ENCODE data around the gene GAS7. TPM values are rescaled to one million over a fixed set of nuclear protein-coding genes. Genes with fewer than 3 reads are reported as not detected.

Gene GAS7
- total RNA-seq, 1 experiment from 2014 or later = 12.3 TPM

GRCh38 chr17:10081571-10082169 is 116.7 kb downstream of the GAS7 start:
- Mint-ChIP-seq H3K36me3 (peaks cover 23% of the 10 kb centered on the region), H3K4me1 (peaks cover 22% of the 10 kb centered on the region), H3K4me3 (no peak overlapping the region), H3K27me3 (ENCODE audit: low read depth) (no peaks in the 10 kb centered on the region), H3K27ac (peak overlapping the region; percentile 71), H3K9me3 (peaks cover 39% of the 10 kb centered on the region)
- DNase-seq (ENCODE audit: low spot score) (no peak), ATAC-seq (no peak)
- CTCF ChIA-PET = no interaction called here
- POLR2A ChIA-PET = no interaction called here
- TF ChIP-seq IRF2 (CRISPR knock-in tag; IDR thresholded peaks at IDR 0.05; ENCODE audit: borderline replicate concordance, low read depth) = no peak
- TF ChIP-seq ZNF671 (CRISPR knock-in tag; IDR thresholded peaks at IDR 0.05) = no peak
- no peak for TF ChIP-seq TCF7 (CRISPR knock-in tag; IDR thresholded peaks at IDR 0.05; ENCODE audit: low read depth)
- no peak for TF ChIP-seq HMGA2 (CRISPR knock-in tag; IDR thresholded peaks at IDR 0.05)
- TF ChIP-seq FOXK1 (CRISPR knock-in tag; IDR thresholded peaks at IDR 0.05) = no peak
- TF ChIP-seq FOXP4 (CRISPR knock-in tag; IDR thresholded peaks at IDR 0.05) = no peak
- no peak for TF ChIP-seq MXD4 (CRISPR knock-in tag; IDR thresholded peaks at IDR 0.05; ENCODE audit: borderline replicate concordance)
- no peak for TF ChIP-seq ARID4B (CRISPR knock-in tag; IDR thresholded peaks at IDR 0.05; ENCODE audit: borderline replicate concordance)
- TF ChIP-seq FOXP1 (CRISPR knock-in tag; IDR thresholded peaks at IDR 0.05; ENCODE audit: borderline replicate concordance) = no peak
- no peak for TF ChIP-seq NR2C2 (CRISPR knock-in tag; IDR thresholded peaks at IDR 0.05)
- TF ChIP-seq USF1 (CRISPR knock-in tag; IDR thresholded peaks at IDR 0.05) = no peak
- TF ChIP-seq ZNF121 (CRISPR knock-in tag; IDR thresholded peaks at IDR 0.05) = no peak
- no peak for TF ChIP-seq PRDM15 (CRISPR knock-in tag; IDR thresholded peaks at IDR 0.05)
- TF ChIP-seq GRHL2 (CRISPR knock-in tag; IDR thresholded peaks at IDR 0.05; ENCODE audit: insufficient replicate concordance, severe bottlenecking) = no peak
- no peak for TF ChIP-seq ZNF281 (CRISPR knock-in tag; IDR thresholded peaks at IDR 0.05)
- TF ChIP-seq ZNF232 (CRISPR knock-in tag; IDR thresholded peaks at IDR 0.05) = no peak
- no peak for TF ChIP-seq NFYB (CRISPR knock-in tag; conservative IDR thresholded peaks at IDR 0.05; ENCODE audit: low read depth)

Data from WTC11 (cell line).